SH-SY5Y (cell line): ENCODE measurements around the gene MICALL2.

Experiments
- GATA2 ChIP-seq: IDR thresholded peaks from 2 replicates; pipeline ENCODE4 v1.6.1; 2011; ENCODE audit warnings: mild to moderate bottlenecking, low read depth, low read length
- GATA3 ChIP-seq: IDR thresholded peaks from 2 replicates; pipeline ENCODE4 v1.6.1; 2011; ENCODE audit warnings: low read depth, mild to moderate bottlenecking, low read length, moderate library complexity

The MICALL2 gene

DNA sequence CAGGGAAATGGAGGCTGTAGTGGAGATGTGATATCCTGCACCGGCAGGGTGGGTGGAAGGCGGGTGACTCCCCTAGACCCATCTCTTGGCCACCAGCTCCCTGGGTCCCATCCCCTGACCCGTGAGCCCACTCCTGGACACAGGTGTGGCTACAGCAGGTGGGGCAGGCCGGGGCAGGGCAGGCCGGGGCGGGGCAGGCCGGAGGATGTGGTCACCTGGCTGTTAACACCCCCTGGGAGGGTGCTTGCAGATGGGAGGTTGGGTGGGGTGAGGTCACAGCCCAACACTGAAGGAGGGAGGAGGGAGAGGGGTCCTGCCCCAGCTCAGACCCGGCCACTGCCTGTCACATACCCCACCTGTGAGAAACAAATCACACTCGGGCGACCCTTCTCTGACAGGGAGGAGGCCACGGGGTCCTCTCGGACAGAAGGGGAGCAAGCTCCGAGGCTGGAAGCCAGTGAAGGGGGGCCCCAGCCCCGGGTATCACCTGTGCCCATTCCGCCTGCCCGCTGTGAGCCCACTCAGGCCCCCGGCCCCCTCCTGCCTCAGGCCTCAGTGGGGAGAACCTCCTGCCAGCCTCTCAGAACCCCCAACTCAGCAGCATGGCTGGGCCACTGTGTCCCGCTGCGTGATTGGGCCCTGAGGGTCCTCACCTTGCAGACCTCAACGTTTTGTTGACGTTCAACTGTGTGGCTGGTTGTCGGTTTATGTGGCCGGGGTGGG is 74.0 kb downstream of the MICALL2 start:
- TF ChIP-seq GATA3 (no peak), GATA2 (no peak)
